GM12878 (cell line): ENCODE data around the gene IER2. TPM values are rescaled to one million over a fixed set of nuclear protein-coding genes. Genes with fewer than 3 reads are reported as not detected.

Experiments
- ATAC-seq: fragments of 200-7000 bp; cut with Tn5 transposase; 3 replicates; pipeline ENCODE4 v1.9.1; 2020; ENCODE audit warnings: mild to moderate bottlenecking, moderate library complexity
- BruUV-seq: library from RNA; stranded (reverse); fragments of 400-500 nt; replicated peaks from 2 replicates; lab custom pipeline; 2021; lab: Mats Ljungman, UMichigan
- CTCF ChIA-PET: fragments of 300-600 bp; sonication (Branson Sonifier 250); formaldehyde crosslinking; extraction: SDS; loops from one replicate; lab custom pipeline; 2021; ENCODE audit warnings: inconsistent platforms; lab: Yijun Ruan, JAX
- POLR2A ChIA-PET: fragments of 350-600 bp; formaldehyde crosslinking; extraction: SDS; loops from one replicate; lab custom pipeline; 2021; ENCODE audit warnings: inconsistent platforms; lab: Charles Lee
- RAD21 ChIA-PET: fragments of 300-600 bp; sonication (Branson Sonifier 250); formaldehyde crosslinking; loops from one replicate; lab custom pipeline; 2023; ENCODE audit warnings: antibody characterized with exemption; ENCODE audit not compliant: unreplicated experiment; lab: Charles Lee
- SMC1A ChIA-PET: fragments of 300-600 bp; sonication (Branson Sonifier 250); formaldehyde crosslinking; loops from one replicate; lab custom pipeline; 2023; ENCODE audit not compliant: unreplicated experiment, uncharacterized antibody; lab: Charles Lee
- DNase-seq: peaks from one replicate; pipeline ENCODE4 v3.0.0-alpha.2; 2011; ENCODE audit warnings: low read depth, low spot score
- FAIRE-seq: peaks from 3 replicates; lab custom pipeline; 2011; peaks lifted over from hg19 to GRCh38; lab: Jason Lieb, UNC
- H2AFZ ChIP-seq: 2 replicates; pipeline ENCODE4 v1.6.0; 2011; ENCODE audit warnings: low read depth, low read length, control low read depth; ENCODE audit not compliant: control insufficient read depth
- H3K27ac ChIP-seq: 2 replicates; pipeline ENCODE4 v1.5.1; 2011; ENCODE audit warnings: control low read depth; ENCODE audit not compliant: control insufficient read depth, insufficient read depth
- H3K27me3 ChIP-seq, 2 experiments: replicated peaks in 1 of 2; 2 replicates each; pipeline versions ENCODE4 v1.6.0 to v1.6.1; 2011; ENCODE audit warnings: low read length in 1 of 2; ENCODE audit not compliant: control insufficient read depth in 2 of 2, insufficient read depth in 2 of 2
- H3K36me3 ChIP-seq, 2 experiments: 2 replicates each; pipeline ENCODE4 v1.5.1; 2011; ENCODE audit warnings: low read length in 1 of 2; ENCODE audit not compliant: control insufficient read depth in 2 of 2, insufficient read depth in 2 of 2
- H3K4me1 ChIP-seq: 2 replicates; pipeline ENCODE4 v1.6.1; 2011; ENCODE audit warnings: mild to moderate bottlenecking, low read length, moderate library complexity, mixed read lengths; ENCODE audit not compliant: control insufficient read depth, insufficient read depth
- H3K4me2 ChIP-seq: 2 replicates; pipeline ENCODE4 v1.6.0; 2011; ENCODE audit warnings: control low read depth; ENCODE audit not compliant: control insufficient read depth, insufficient read depth
- H3K4me3 ChIP-seq: fragments of 200-600 bp; sonication (generic); 2 replicates; pipeline ENCODE4 v1.5.1; 2016
- H3K79me2 ChIP-seq: 2 replicates; pipeline ENCODE4 v1.6.0; 2011; ENCODE audit warnings: low read length; ENCODE audit not compliant: control insufficient read depth, insufficient read depth
- H3K9ac ChIP-seq: 2 replicates; pipeline ENCODE4 v1.8.0; 2011; ENCODE audit warnings: low read length, control low read depth, mixed read lengths; ENCODE audit not compliant: control insufficient read depth, insufficient read depth
- H3K9me3 ChIP-seq: replicated peaks from 3 replicates; pipeline ENCODE4 v1.5.1; 2011; ENCODE audit warnings: mild to moderate bottlenecking, low read length; ENCODE audit not compliant: control insufficient read depth, insufficient read depth
- H4K20me1 ChIP-seq: 2 replicates; pipeline ENCODE4 v1.6.0; 2011; ENCODE audit not compliant: control insufficient read depth, insufficient read depth
- BMI1 ChIP-seq: fragments of 450-650 bp; IDR thresholded peaks from 2 replicates; pipeline ENCODE4 v1.6.1; 2016; ENCODE audit warnings: mild to moderate bottlenecking, moderate library complexity, borderline replicate concordance
- CHD4 ChIP-seq: fragments of 200-600 bp; sonication (generic); IDR thresholded peaks from 2 replicates; pipeline ENCODE4 v1.6.1; 2016; ENCODE audit warnings: mild to moderate bottlenecking
- EGR1 ChIP-seq, 2 experiments: IDR thresholded peaks; 1 replicate in 1 of 2; 2 replicates in 1 of 2; pipeline ENCODE4 v1.6.1; 2011 to 2012; ENCODE audit warnings: low read depth in 2 of 2, low read length in 2 of 2, borderline replicate concordance in 1 of 2, mild to moderate bottlenecking in 1 of 2, moderate library complexity in 1 of 2
- IKZF1 ChIP-seq: fragments of 450-650 bp; conservative IDR thresholded peaks from 2 replicates; pipeline ENCODE4 v1.6.1; 2017; ENCODE audit warnings: antibody characterized with exemption, mild to moderate bottlenecking
- JUND ChIP-seq: IDR thresholded peaks from 2 replicates; pipeline ENCODE4 v1.6.1; 2012; ENCODE audit warnings: low read depth, mild to moderate bottlenecking, low read length, improper control_type of control experiment, moderate library complexity
- KAT2A ChIP-seq: conservative IDR thresholded peaks from 2 replicates; pipeline ENCODE4 v1.6.1; 2011; ENCODE audit warnings: low read depth, low read length; ENCODE audit not compliant: control insufficient read depth
- MEF2A ChIP-seq: IDR thresholded peaks from 2 replicates; pipeline ENCODE4 v1.6.1; 2011; ENCODE audit warnings: low read depth, mild to moderate bottlenecking, low read length, moderate library complexity; ENCODE audit not compliant: insufficient read depth
- NFYA ChIP-seq: IDR thresholded peaks from 2 replicates; pipeline ENCODE4 v1.6.1; 2011; ENCODE audit warnings: low read depth, mild to moderate bottlenecking, low read length, improper control_type of control experiment, borderline replicate concordance
- NKRF ChIP-seq: fragments of 450-650 bp; conservative IDR thresholded peaks from 2 replicates; pipeline ENCODE4 v1.6.1; 2017; ENCODE audit warnings: mild to moderate bottlenecking, moderate library complexity
- POLR2AphosphoS2 ChIP-seq: IDR thresholded peaks from 2 replicates; pipeline ENCODE4 v1.6.1; 2011; ENCODE audit warnings: low read depth, mild to moderate bottlenecking, low read length, improper control_type of control experiment, moderate library complexity
- RAD21 ChIP-seq: IDR thresholded peaks from 2 replicates; pipeline ENCODE4 v1.6.1; 2011; ENCODE audit warnings: mild to moderate bottlenecking, low read depth, low read length, moderate library complexity; ENCODE audit not compliant: insufficient read depth
- RB1 ChIP-seq: fragments of 450-650 bp; formaldehyde crosslinking; IDR thresholded peaks from 2 replicates; pipeline ENCODE4 v1.6.1; 2017; ENCODE audit warnings: mild to moderate bottlenecking, borderline replicate concordance
- SMC3 ChIP-seq: IDR thresholded peaks from 2 replicates; pipeline ENCODE4 v1.6.1; 2011; ENCODE audit warnings: low read length, improper control_type of control experiment, borderline replicate concordance
- SUZ12 ChIP-seq: fragments of 200-600 bp; sonication (generic); IDR thresholded peaks from one replicate; pipeline ENCODE4 v1.6.1; 2018; ENCODE audit warnings: antibody characterized with exemption, mild to moderate bottlenecking; ENCODE audit not compliant: unreplicated experiment
- TAF1 ChIP-seq: IDR thresholded peaks from 2 replicates; pipeline ENCODE4 v1.6.1; 2011; ENCODE audit warnings: mild to moderate bottlenecking, low read depth, low read length, borderline replicate concordance
- TCF12 ChIP-seq: IDR thresholded peaks from 2 replicates; pipeline ENCODE4 v1.6.1; 2011; ENCODE audit warnings: low read depth, mild to moderate bottlenecking, low read length
- YBX1 ChIP-seq: fragments of 450-650 bp; IDR thresholded peaks from 2 replicates; pipeline ENCODE4 v1.6.1; 2016; ENCODE audit warnings: antibody characterized with exemption
- ZNF274 ChIP-seq: IDR thresholded peaks from one replicate; pipeline ENCODE4 v1.8.0; 2011; ENCODE audit not compliant: insufficient read length, insufficient read depth
- ZNF687 ChIP-seq: fragments of 450-650 bp; IDR thresholded peaks from 2 replicates; pipeline ENCODE4 v1.6.1; 2017; ENCODE audit warnings: mild to moderate bottlenecking, moderate library complexity
- WGBS: methylation state at CpG from one replicate; pipeline ENCODE4 v1.1.6; 2016; ENCODE audit warnings: low lambda C conversion rate; ENCODE audit not compliant: insufficient replicate concordance, insufficient coverage; ENCODE audit errors: missing lambda C conversion rate; 5-methylcytosine and 5-hydroxymethylcytosine counted together
- in situ Hi-C: fragments of 300-500 bp; cut with MboI; formaldehyde crosslinking; loops from 9 replicates; pipeline ENCODE4 v1.14.3; 2018; ENCODE audit warnings: mixed read lengths
- intact Hi-C: fragments of 100-400 bp; cut with micrococcal nuclease; formaldehyde crosslinking; loops from one replicate; pipeline ENCODE4 v1.14.2; 2022; ENCODE audit not compliant: unreplicated experiment
- polyA plus RNA-seq, 11 experiments: library from polyadenylated mRNA; depleted of rRNA in 4 of 11; unstranded in 6 of 11; stranded (reverse) in 5 of 11; fragments of >200 nt; fragmentation: Nextera tagmentation in 4 of 11; fragmentation: Illumina TruSeq in 1 of 11; extraction: Ambion mirVana in 4 of 11; extraction: Trizol in 1 of 11; gene quantifications; 1 replicate in 1 of 11; 2 replicates in 10 of 11; pipeline versions ENCODE4 v1.2.1 to v1.2.3, GENCODE V29; 2011 to 2016; ENCODE audit warnings: inconsistent platforms in 2 of 11, missing spikeins in 2 of 11, low read depth in 1 of 11
- total RNA-seq, 4 experiments: library from RNA; depleted of rRNA in 3 of 4; stranded (reverse); fragments of >200 nt in 3 of 4; fragmentation: Illumina TruSeq in 1 of 4; extraction: Trizol in 1 of 4; gene quantifications; 2 replicates each; pipeline versions ENCODE4 v1.2.1 to v1.2.3, GENCODE V29; 2013 to 2021

Gene IER2
- total and polyA plus RNA-seq, 10 of the 15 experiments (the other 5 are each of a cell fraction or from before 2014, with no cell fraction given) = 2.8 to 94.5 (median 24.9) TPM

GRCh38 chr19:13128583-13128982, 21.6 kb upstream of the IER2 start:
- TF ChIP-seq TAF1 = no peak
- TF ChIP-seq SUZ12 = no peak
- no peak for TF ChIP-seq MEF2A
- TF ChIP-seq RB1 = no peak
- TF ChIP-seq CHD4 = no peak
- no peak for TF ChIP-seq NFYA
- no peak for TF ChIP-seq TCF12
- no peak for TF ChIP-seq BMI1
- TF ChIP-seq RAD21 = no peak
- TF ChIP-seq ZNF274 = no peak
- no peak for TF ChIP-seq EGR1 (IDR thresholded peaks at IDR 0.05; ENCODE audit: borderline replicate concordance in 1 of 2, low read depth in 2 of 2, low read length in 2 of 2)
- no peak for TF ChIP-seq NKRF
- TF ChIP-seq POLR2AphosphoS2 = no peak
- no peak for TF ChIP-seq JUND
- TF ChIP-seq ZNF687 = no peak
- no peak for TF ChIP-seq KAT2A
- no peak for TF ChIP-seq YBX1
- no peak for TF ChIP-seq IKZF1
- no peak for TF ChIP-seq SMC3
- peaks cover 0 to 3% of the 10 kb centered on the region in 2 experiments for H3K36me3 ChIP-seq
- 25% methylated on average over 1 of the region's 1 CpG for WGBS
- H3K4me1 ChIP-seq = no peaks in the 10 kb centered on the region
- FAIRE-seq (no peak), DNase-seq (no peak), ATAC-seq (no peak)
- H3K27me3 ChIP-seq = no peaks in the 10 kb centered on the region
- H3K79me2 ChIP-seq = peaks cover 19% of the 10 kb centered on the region
- no peak overlapping the region for H3K4me3 ChIP-seq
- ChIA-PET RAD21 (interaction anchor here (0.8 kb wide), 1 partner anchor 85 kb away, joined by 5 read pairs; no protein-coding TSS in a partner anchor), CTCF (interaction anchor here (1.5 kb wide), 1 partner anchor 68 kb away, joined by 3 read pairs; no protein-coding TSS in a partner anchor), SMC1A (no interaction called here), POLR2A (no interaction called here)
- in situ Hi-C loops (no loop called here), intact Hi-C loops (no loop called here)
- peaks cover 7% of the 10 kb centered on the region for H4K20me1 ChIP-seq
- BruUV-seq = no TSS peak
- H3K4me2 ChIP-seq = no peak overlapping the region
- H3K9ac ChIP-seq = no peak overlapping the region
- H3K9me3 ChIP-seq = no peaks in the 10 kb centered on the region
- H2AFZ ChIP-seq = no peak overlapping the region
- no peak overlapping the region for H3K27ac ChIP-seq
